K562 (cell line): Measurements from ENCODE around the gene DGCR8. TPM values are rescaled to one million over a fixed set of nuclear protein-coding genes. Genes with fewer than 3 reads are reported as not detected.

Experiments
- ASH1L ChIP-seq: fragments of 450-650 bp; IDR thresholded peaks from 2 replicates; pipeline ENCODE4 v1.6.1; 2018; ENCODE audit warnings: borderline replicate concordance, mild to moderate bottlenecking, low read depth; ENCODE audit not compliant: partially characterized antibody
- CBX3 ChIP-seq, 2 experiments: IDR thresholded peaks; 1 replicate in 1 of 2; 2 replicates in 1 of 2; pipeline ENCODE4 v1.6.1; 2012; ENCODE audit warnings: inconsistent platforms in 2 of 2, low read length in 2 of 2, borderline replicate concordance in 1 of 2, control low read depth in 1 of 2
- CGGBP1 ChIP-seq: fragments of 250-450 bp; sonication (Bioruptor Pico); IDR thresholded peaks from 2 replicates; pipeline ENCODE4 v1.9.0; 2021; ENCODE audit warnings: mild to moderate bottlenecking
- CREM ChIP-seq: IDR thresholded peaks from 2 replicates; pipeline ENCODE4 v1.6.1; 2014; ENCODE audit warnings: antibody characterized with exemption, low read depth
- DMBX1 ChIP-seq: fragments of 250-450 bp; sonication (Bioruptor Pico); IDR thresholded peaks from 2 replicates; pipeline ENCODE4 v1.8.0; 2022; ENCODE audit warnings: inconsistent platforms, mild to moderate bottlenecking, moderate library complexity, borderline replicate concordance
- ELF4 ChIP-seq: fragments of 450-650 bp; formaldehyde crosslinking; IDR thresholded peaks from 2 replicates; pipeline ENCODE4 v1.4.0; 2022; ENCODE audit warnings: missing genetic modification characterization
- FOXK2 ChIP-seq, 2 experiments: fragments of 450-650 bp; IDR thresholded peaks in 1 of 2; conservative IDR thresholded peaks in 1 of 2; 2 replicates each; pipeline ENCODE4 v1.6.1; 2016; ENCODE audit warnings: low read depth in 2 of 2, mild to moderate bottlenecking in 1 of 2
- MYBL2 ChIP-seq, 2 experiments: fragments of 450-650 bp in 1 of 2; sonication (generic) in 1 of 2; formaldehyde crosslinking in 1 of 2; IDR thresholded peaks; 2 replicates each; pipeline versions ENCODE4 v1.6.1 to v1.8.1; 2017 to 2022; ENCODE audit warnings: borderline replicate concordance in 1 of 2, inconsistent platforms in 1 of 2, low read depth in 1 of 2, mild to moderate bottlenecking in 1 of 2, missing genetic modification reagents in 1 of 2, moderate library complexity in 1 of 2
- PBX2 ChIP-seq, 2 experiments: IDR thresholded peaks in 1 of 2; conservative IDR thresholded peaks in 1 of 2; 2 replicates each; pipeline ENCODE4 v1.6.1; 2016; ENCODE audit warnings: low read depth in 2 of 2, mild to moderate bottlenecking in 1 of 2, missing compliant biosample characterization in 1 of 2, missing genetic modification characterization in 1 of 2, moderate library complexity in 1 of 2
- ZMIZ1 ChIP-seq, 2 experiments: fragments of 150-350 bp in 1 of 2; IDR thresholded peaks; 2 replicates each; pipeline ENCODE4 v1.6.1; 2012 to 2016; ENCODE audit warnings: low read depth in 2 of 2, low read length in 2 of 2, mild to moderate bottlenecking in 1 of 2, moderate library complexity in 1 of 2
- polyA plus RNA-seq, 8 experiments: library from polyadenylated mRNA; depleted of rRNA in 4 of 8; stranded (reverse) in 5 of 8; unstranded in 3 of 8; fragments of >200 nt; fragmentation: Nextera tagmentation in 2 of 8; fragmentation: Illumina TruSeq in 1 of 8; extraction: Ambion mirVana in 2 of 8; extraction: Trizol in 1 of 8; gene quantifications; 2 replicates each; pipeline versions ENCODE4 v1.2.1 to v1.2.3, GENCODE V29; 2011 to 2014; ENCODE audit warnings: inconsistent platforms in 1 of 8, missing spikeins in 1 of 8
- total RNA-seq, 7 experiments: library from RNA; depleted of rRNA in 6 of 7; stranded (reverse); fragments of >200 nt in 6 of 7; fragmentation: Illumina TruSeq in 2 of 7; extraction: Trizol in 2 of 7; gene quantifications; 2 replicates each; pipeline versions ENCODE4 v1.2.1 to v1.2.3, GENCODE V29; 2011 to 2021; ENCODE audit warnings: low replicate concordance in 1 of 7
- TF ChIP-seq, protein P1 (sequence below): fragments of 250-450 bp; sonication (Bioruptor Pico); IDR thresholded peaks from 2 replicates; pipeline ENCODE4 v1.5.0; 2021; ENCODE audit warnings: mild to moderate bottlenecking, borderline replicate concordance

Gene DGCR8
- total and polyA plus RNA-seq, 9 of the 15 experiments (the other 6 are each of a cell fraction or from before 2014, with no cell fraction given) = 5.9 to 144 (median 80.1) TPM

DNA sequence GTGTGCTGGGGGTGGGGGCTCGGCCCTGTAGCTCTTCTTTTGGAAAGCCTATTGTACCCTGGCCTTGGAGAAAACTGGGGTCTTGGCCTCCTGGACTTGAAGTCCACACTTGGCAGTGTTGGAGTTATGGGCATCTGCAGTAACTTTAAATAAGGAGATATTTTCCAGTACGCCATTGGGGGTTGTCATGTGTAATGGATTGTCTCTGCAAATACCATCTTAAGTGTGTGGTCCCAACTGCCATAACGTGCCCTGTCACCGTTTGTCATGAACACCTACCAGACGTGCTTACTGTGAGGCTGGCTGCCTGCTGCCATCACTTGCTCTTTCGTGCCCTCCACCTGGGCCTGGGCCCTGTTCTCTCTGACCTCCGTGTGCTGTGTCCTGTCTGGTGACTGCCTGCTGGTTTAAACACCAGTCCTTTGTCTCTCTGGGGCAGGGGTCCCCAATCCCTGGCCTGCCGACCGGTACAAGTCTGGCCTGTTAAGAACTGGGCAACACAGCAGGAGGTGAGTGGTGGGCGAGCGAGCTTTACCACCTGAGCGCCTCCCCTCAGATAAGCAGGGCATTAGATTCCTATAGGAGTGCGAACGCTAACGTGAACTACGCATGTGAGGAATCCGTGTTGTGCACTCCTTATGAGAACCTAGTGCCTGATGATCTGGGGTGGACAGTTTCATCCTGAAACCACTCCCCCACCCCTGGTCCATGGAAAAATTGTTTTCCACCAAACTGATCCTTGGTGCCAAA lies 48.0 kb downstream of the DGCR8 start (continued):
- TF ChIP-seq PBX2 (CRISPR knock-in tag; IDR thresholded peaks at IDR 0.05; ENCODE audit: low read depth) = no peak
- no peak for TF ChIP-seq PBX2 (tag; conservative IDR thresholded peaks at IDR 0.05; ENCODE audit: low read depth)
- TF ChIP-seq ELF4 (CRISPR knock-in tag) = 0 out of 2 replicates have a peak, but pooled peaks have one; percentile 7
- TF ChIP-seq CREM = no peak
- TF ChIP-seq CGGBP1 (CRISPR knock-in tag) = 0 out of 2 replicates have a peak, but pooled peaks have one; percentile 21
- TF ChIP-seq MYBL2 (IDR thresholded peaks at IDR 0.05; ENCODE audit: low read depth) = no peak
- no peak for TF ChIP-seq MYBL2 (CRISPR knock-in tag; IDR thresholded peaks at IDR 0.05; ENCODE audit: borderline replicate concordance)
- TF ChIP-seq, protein P1, sequence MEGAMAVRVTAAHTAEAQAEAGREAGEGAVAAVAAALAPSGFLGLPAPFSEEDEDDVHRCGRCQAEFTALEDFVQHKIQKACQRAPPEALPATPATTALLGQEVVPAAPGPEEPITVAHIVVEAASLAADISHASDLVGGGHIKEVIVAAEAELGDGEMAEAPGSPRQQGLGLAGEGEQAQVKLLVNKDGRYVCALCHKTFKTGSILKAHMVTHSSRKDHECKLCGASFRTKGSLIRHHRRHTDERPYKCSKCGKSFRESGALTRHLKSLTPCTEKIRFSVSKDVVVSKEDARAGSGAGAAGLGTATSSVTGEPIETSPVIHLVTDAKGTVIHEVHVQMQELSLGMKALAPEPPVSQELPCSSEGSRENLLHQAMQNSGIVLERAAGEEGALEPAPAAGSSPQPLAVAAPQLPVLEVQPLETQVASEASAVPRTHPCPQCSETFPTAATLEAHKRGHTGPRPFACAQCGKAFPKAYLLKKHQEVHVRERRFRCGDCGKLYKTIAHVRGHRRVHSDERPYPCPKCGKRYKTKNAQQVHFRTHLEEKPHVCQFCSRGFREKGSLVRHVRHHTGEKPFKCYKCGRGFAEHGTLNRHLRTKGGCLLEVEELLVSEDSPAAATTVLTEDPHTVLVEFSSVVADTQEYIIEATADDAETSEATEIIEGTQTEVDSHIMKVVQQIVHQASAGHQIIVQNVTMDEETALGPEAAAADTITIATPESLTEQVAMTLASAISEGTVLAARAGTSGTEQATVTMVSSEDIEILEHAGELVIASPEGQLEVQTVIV (CRISPR knock-in tag) = no peak
- no peak for TF ChIP-seq CBX3 (IDR thresholded peaks at IDR 0.05; ENCODE audit: borderline replicate concordance in 1 of 2, low read length in 2 of 2)
- TF ChIP-seq ASH1L = no peak
- no peak for TF ChIP-seq FOXK2 (conservative IDR thresholded peaks at IDR 0.05 in 1 of 2, IDR thresholded peaks at IDR 0.05 in 1 of 2; ENCODE audit: low read depth in 2 of 2)
- TF ChIP-seq ZMIZ1 (IDR thresholded peaks at IDR 0.05; ENCODE audit: low read depth in 2 of 2, low read length in 2 of 2) = peak in 1 of 2 experiments; percentile 50; a peak in 1 of 4 replicates
- 0 out of 2 replicates have a peak, but pooled peaks have one; percentile 60 for TF ChIP-seq DMBX1 (CRISPR knock-in tag)
